NCI-H82 (cell line): ENCODE results near the gene KRT14.
"Not testable (repeated sequence)": the region's sequence is repeated elsewhere in the genome, so short reads cannot be mapped to it uniquely, and the experiment has no call there.

Experiments
- DNase-seq: peaks from one replicate; lab custom pipeline; 2025; lab: John Stamatoyannopoulos, UW

Gene KRT14

DNA sequence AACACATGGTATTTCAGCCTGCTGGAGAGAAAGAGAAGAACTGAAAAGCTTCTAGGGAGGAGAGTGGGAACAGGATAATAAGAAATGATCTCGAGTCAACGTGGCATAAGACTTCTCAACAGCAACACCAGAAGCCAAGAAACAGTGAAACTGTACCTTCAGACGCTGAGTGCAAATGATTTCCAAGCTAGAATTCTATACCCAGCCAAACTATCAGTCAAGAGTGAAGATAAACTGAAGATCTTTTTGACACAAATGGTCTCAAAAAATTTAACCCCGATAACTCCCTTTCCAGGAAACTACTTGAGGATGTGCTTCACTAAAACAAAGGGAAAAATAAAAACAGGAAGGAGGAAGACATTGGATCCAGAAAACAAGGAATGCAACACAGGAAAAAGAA lies 20.2 kb upstream of the KRT14 start:
- DNase-seq, result not testable (repeated sequence)

DNA sequence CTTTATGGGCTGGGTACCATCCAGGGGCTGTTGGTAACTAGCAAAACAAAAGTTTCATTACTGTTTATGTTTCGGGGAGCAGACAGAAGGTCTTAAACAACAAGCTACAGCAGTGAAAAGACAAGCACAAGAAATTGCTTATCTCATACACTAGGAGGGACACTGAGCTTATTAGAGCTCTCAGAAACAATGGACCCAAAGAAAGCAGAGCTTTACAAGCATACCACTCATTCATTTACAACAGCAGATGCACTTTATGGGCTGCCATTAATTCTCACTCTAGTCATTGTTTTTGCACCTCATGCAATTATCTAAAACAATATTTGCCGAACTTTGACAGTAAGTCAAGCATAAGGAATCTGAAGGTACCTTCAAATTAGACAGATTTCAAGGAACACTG lies 15.8 kb upstream of the KRT14 start:
- no peak for DNase-seq

DNA sequence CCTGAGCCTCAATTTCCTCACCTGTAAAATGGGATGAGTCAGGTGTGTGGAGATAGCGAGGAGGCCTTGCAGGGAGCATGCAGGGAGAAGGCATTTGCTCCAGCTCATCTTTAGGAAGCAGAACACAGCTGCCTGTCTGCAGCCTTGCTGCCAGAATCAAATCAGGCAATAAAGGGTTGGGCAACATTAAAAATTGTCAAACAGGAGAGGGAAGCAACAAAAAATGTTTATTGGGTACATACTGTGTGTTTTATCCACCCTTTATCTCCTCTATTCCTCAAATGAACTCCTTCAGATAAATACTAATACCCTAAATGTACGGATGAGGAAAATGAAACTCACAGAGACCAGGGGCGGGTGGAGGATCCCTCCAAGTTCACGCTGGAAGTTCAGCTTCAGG lies 13.6 kb upstream of the KRT14 start:
- DNase-seq, result no peak

DNA sequence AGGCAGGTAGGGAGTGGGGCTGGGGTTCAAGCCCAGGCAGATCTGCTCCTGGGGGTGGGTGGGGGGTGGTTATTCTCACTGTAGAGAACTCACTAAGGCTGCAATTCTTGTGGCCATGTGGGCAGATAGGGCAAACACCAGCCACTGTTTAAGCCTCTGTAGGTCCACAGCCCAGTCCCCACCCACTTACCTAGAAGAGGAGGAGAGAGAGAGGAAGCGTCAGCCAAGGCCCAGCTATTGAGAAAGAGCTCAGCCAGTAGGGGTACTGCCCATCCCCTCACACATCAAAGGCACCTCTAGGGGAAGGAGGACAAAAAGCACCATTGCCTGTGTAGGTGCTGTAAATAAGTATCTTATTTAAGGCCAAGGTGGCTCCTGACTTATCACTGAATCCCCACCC lies 13.0 kb upstream of the KRT14 start:
- DNase-seq, result no peak

DNA sequence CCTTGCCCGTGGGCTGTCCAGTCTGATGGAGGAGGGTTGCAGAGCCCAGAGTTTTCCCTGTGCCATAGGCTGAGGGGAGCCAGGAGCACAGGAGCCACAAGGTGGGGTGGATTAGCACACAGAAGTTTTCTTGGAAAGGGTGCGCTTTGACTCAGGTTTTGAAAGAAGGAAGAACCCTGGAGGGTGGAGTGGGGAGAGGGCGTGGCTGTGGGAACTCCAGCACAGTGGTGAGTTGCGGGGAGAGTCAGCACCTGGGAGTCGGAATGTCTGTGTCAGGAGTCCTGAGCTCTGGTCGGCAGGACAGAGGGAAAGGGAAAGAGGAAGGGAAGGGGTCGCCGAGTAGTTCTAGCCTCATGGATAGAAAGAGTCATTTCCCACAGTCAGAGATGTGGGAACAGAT lies 8.9 kb upstream of the KRT14 start:
- DNase-seq, result no peak

DNA sequence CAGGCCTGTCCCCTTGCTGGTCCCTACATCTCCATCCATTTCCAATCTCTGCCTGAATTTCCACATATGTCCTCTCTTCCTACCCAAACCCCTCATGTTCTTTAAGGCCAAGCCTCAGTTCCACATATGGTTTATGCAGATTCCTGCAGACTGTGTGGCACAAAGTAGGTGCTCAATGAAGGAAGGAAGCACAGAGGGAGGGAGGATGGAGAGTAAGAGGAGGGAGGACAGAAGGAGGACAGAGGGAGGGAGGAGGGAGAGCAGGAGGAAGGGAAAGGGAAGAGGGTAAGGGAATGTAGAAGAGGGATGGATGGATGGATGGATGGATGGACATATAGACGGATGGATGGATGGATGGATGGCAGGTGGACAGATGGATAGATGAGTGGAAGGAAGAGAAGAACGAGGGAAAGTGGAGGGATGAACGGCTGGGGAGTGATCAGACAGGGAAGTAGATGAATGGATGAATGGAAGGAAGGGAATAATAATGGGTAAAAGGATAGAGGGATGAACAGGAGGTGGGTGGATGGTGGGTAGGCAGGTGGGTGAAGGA lies 7.7 kb upstream of the KRT14 start:
- no peak for DNase-seq

DNA sequence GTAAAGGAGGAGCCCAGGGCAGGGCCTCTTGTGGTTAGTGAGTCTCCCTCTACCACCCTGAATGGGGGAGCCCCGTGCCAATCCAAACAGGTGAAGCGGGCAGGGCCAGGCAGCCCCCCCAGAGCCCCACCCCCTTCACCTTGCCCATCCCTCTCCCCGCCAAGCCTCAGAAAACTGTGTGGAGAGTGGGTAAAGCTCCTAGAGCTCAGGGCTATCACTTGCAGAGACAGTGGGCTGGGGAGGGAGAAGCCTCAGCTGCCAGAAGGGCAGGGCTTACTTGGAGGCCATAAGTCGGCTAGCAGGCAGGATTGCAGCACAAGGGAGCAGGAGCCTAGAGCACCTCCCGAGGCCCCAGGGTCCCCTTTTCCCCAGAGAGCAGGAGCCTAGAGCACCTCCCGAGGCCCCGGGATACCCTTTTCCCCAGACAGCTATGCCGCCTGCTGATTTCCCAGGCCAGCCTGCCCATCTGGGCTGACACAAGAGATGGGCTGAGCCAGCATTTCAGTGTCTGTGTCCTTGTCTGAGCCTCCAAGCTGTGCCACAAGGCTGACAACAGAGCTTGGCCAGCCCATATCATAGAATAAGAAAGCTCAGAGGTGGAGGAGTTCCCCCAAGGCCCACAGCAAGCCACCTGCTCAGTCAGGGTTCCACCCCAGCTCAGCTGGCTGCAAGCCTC lies 6.7 kb upstream of the KRT14 start:
- DNase-seq, result no peak

DNA sequence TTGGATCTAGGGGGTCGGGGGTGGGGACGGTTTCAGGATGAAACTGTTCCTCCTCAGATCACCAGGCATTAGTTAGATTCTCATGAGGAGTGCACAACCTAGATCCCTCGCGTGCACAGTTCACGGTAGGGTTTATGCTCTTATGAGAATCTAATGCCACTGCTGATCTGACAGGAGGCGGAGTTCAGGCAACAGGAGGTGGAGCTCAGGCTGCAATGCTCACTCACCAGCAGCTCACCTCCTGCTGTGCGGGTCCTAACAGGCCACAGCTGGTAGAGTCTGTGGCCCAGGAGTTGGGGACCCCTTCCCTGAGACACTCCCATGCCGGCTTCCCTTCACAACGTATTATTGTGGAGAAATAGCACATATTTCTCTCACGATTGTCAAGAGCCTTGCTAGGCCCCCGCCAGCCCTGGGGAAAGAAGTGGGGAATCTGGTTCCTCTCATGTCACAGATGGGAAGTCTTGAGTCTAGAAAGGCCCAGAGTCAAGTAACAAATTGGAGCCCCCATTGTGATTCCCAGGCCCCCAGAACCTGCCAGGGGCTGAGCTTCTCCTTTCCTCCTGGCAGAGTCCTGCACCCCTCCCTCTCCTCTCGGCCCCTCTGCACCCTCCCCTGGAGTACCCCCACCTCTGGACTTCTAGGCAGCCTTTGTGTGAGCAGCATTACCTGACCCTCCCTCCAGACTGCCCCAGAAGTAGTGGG lies 6.1 kb upstream of the KRT14 start:
- DNase-seq, result no peak

GRCh38 chr17:41589301-41589700 lies 2.6 kb upstream of the KRT14 start:
- no peak for DNase-seq

DNA sequence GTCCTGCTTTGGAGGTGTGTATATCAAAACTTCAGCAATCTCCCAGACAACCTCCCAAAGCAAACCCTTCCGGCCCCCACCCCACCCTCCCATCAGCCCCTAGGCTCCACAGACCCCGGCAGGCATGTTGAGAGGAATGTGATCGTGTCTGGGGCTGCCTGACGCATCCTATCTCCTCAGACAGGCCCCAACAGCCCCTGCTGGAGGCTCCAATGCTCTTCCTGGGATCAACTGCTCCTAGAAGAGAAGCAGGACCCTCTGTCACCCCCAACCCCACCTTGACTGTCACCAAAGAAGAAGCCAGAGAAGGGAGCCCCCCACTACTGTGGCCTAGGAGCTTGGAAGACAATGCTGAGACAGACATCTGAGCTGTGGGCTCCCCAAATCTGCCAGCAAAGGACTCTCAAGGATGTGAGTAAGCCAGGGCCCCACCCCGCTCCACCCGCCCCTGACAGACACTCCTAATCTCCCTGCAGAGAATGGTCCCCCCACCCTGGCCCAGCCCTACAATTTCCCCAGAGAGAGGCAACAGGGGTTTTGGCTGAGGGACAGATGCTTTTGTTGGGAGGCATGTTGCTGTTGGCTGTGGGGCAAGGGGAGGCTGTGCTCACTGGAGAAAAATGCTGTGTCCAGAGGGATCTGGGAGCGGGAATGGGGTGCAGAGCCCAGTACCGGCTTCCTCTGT lies 1.6 kb upstream of the KRT14 start:
- no peak for DNase-seq

- no peak for DNase-seq
Measured at GRCh38 chr17:41585301-41586056, 1.2 kb downstream of the KRT14 start.

DNA sequence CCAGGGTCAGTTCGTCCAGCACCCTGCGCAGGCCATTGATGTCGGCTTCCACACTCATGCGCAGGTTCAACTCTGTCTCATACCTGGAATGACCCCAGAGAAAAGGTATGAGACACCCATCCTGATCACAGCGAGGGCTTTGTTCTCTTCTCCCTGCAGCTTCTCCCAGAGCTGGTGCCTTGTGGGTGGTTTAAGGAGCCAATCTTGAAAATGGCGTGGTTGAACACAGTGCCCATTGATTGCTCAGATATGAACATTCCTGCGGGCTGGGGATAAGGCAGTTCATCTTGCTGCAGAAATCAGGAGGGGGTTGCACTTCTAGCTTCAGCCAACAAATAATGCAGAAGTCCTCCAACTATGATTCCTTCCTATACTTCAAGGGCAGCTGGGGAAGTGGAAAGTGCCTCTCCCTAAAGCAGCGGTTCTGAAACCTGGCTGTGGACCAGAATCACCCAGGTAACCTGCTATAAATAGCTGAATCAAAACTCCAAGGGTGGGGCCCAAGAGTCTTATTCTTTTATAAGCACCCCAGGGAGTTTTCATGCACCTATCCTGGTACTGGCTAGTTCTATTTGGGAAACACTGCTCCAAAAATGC lies 2.3 kb downstream of the KRT14 start:
- not testable (repeated sequence) for DNase-seq

GRCh38 chr17:41583137-41584127 lies 3.3 kb downstream of the KRT14 start:
- no peak for DNase-seq

GRCh38 chr17:41582061-41582968 lies 4.4 kb downstream of the KRT14 start:
- not testable (repeated sequence) for DNase-seq

GRCh38 chr17:41581366-41582060 lies 5.2 kb downstream of the KRT14 start:
- DNase-seq, result no peak

- no peak for DNase-seq
Measured at GRCh38 chr17:41580687-41581365, 5.9 kb downstream of the KRT14 start.

DNA sequence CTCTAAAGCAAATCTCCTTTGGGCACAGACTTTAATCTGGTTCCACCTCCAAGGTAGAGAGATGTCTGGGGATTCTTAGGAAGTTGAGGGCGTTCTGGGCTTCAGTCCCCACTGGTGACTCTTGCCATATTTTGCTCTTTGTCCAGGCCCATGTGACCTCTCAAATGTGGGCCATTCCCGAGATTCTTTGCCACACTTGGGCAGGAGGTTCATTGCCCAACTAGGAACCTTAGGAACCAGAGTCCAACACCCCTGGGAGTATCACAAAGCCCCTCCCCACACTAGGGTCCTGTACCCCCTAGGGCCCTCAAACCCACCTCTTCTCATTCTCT lies 6.5 kb downstream of the KRT14 start:
- no peak for DNase-seq

DNA sequence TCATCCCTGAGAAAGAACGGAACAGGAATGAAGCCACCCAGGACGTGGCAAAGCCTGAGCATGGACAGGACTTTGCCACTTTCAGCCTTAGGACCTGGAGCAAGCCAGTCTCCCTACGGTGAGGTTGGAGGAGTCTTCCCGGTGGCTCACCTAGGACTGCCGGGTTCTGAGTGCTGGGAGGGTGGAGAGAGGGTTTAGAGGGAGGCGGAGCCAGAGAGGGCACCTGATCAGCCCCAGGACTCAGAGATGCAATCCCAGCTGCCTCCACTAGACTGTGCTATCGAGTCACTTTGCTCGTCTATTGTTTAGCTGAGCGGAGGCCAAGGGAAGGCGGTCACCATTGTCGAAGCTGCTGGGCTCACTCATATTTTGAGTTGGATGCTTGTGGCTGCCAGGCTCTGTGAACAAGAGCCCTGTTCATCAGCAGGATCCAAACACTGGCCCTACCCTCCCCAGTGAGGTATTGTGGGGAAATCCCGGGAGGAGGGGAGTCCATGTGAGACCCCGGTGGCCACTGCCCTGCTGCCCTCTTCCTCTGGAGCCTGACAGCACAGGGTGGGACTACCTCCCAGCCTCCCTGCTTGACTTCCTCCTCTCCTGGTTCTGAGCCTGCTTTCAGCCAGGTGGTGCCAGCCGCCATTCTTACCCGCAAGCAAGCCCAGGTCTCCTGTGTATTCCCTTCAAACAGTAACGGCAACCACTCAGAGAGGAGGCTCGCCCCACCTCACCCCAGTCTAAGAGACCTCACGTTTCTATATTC lies 7.0 kb downstream of the KRT14 start:
- peak; percentile 90 for DNase-seq
